Measurements from ENCODE around the gene FRAT1.
"Not testable (repeated sequence)": the region's sequence is repeated elsewhere in the genome, so short reads cannot be mapped to it uniquely, and the experiment has no call there.

Gene FRAT1

DNA sequence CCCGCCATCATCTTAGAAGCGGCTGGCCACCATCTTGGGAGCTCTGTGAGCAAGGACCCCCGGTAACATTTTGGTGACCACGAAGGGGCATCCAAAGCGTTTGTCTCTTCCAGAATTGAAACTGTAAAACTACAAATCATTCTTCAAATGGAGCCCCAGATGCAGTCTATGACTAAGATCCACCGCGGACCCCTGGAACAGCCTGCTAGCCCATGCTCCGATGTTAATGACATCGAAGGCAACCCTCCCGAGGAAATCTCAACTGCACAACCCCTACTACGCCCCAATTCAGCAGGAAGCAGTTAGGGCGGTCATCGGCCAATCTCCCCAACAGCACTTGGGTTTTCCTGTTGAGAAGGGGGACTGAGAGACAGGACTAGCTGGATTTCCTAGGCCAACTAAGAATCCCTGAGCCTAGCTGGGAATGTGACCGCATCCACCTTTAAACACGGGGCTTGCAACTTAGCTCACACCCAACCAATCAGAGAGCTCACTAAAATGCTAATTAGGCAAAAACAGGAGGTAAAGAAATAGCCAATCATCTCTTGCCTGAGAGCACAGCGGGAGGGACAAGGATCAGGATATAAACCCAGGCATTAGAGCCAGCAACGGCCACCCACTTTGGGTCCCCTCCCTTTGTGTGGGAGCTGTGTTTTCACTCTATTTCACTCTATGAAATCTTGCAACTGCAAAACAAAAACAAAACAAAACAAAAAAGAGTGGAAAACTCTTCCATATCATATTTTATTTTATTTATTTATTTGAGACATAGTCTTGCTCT is 28.3 kb upstream of the FRAT1 start:
- POLR2A ChIA-PET = interaction anchor here (2.1 to 2.3 kb wide), 2 partner anchors 9 to 110 kb away, joined by 8 to 10 read pairs; partner anchors contain the start of gene RRP12
- CTCF ChIA-PET = interaction anchor here (0.9 to 3.6 kb wide), 2 partner anchors 12 to 94 kb away, joined by 3 to 18 read pairs; no protein-coding TSS in a partner anchor
- H3K4me3 ChIP-seq (ENCODE audit: low read depth, low read length); H3K9me3 ChIP-seq (ENCODE audit: control insufficient read depth, insufficient read depth, low read depth, low read length); H3K4me1 ChIP-seq (ENCODE audit: control insufficient read depth, insufficient read depth, low read length); H3K27ac ChIP-seq (ENCODE audit: extremely low read depth, low read depth, low read length): not testable (repeated sequence)
- peaks cover 0 to 11% of the 10 kb centered on the region in 2 experiments; a peak in 1 of 3 replicates for H3K36me3 ChIP-seq (ENCODE audit: control insufficient read depth in 2 of 2, insufficient read depth in 1 of 2, low read length in 2 of 2)
- TF ChIP-seq SP2 (tag by site-specific recombination; IDR thresholded peaks at IDR 0.05) = peak; percentile 39

DNA sequence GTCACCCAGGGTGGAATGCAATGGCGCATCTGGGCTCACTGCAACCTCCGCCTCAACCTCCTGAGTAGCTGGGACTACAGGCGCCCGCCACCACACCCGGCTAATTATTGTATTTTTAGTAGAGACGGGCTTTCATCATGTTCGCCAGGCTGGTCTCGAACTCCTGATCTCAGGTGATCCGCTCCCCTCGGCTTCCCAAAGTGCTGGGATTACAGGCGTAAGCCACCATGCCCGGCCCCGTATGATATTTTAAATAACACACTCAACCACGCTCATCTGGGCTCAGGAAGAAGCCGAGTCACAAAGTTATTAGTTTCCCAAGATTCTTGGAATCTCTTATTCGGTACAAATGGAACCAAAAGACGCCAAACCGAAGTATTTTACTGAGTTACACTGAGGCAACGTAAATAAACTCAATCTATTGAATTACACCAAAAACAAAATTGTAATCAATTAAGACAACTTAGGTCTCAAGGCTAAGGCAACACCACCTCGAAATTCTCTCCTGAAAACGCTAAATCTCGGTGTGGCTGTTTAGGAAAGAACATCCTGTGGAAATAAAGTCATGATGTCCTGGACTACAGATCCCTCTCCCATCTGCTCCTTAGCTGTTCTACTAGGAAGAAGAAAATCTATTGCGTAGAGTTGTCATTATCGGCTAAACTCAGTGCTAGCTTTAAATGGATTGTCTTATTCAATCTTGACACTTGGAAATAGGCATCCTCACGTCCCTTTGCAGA is 27.5 kb upstream of the FRAT1 start:
- peak overlapping the region; percentile 86 for H3K27ac ChIP-seq (ENCODE audit: extremely low read depth, low read depth, low read length)
- ChIA-PET CTCF (interaction anchor here (0.6 to 3.6 kb wide), 4 partner anchors 13 to 945 kb away, joined by 3 to 18 read pairs (median 4); no protein-coding TSS in a partner anchor), POLR2A (interaction anchor here (0.6 to 2.3 kb wide), 10 partner anchors 10 to 136 kb away, joined by 3 to 18 read pairs (median 4); partner anchors contain the start of genes FRAT1, FRAT2 and RRP12)
- H3K36me3 ChIP-seq (ENCODE audit: control insufficient read depth in 2 of 2, insufficient read depth in 1 of 2, low read length in 2 of 2) = peaks cover 0 to 7% of the 10 kb centered on the region in 2 experiments; a peak in 1 of 3 replicates
- peak overlapping the region; percentile 62 for H3K4me3 ChIP-seq (ENCODE audit: low read depth, low read length)
- H3K9me3 ChIP-seq (ENCODE audit: control insufficient read depth, insufficient read depth, low read depth, low read length) = no peaks in the 10 kb centered on the region
- no peak for TF ChIP-seq FEZF1 (tag by site-specific recombination; IDR thresholded peaks at IDR 0.05)
- TF ChIP-seq ZNF302 (tag by site-specific recombination; IDR thresholded peaks at IDR 0.05; ENCODE audit: low read depth) = no peak
- peak; percentile 22; the same call in 1 of the 2 replicates for TF ChIP-seq ZNF558 (tag by site-specific recombination; IDR thresholded peaks at IDR 0.05)
- no peak for TF ChIP-seq ZNF18 (tag by site-specific recombination; IDR thresholded peaks at IDR 0.05)
- no peak for TF ChIP-seq ZBTB6 (tag by site-specific recombination; IDR thresholded peaks at IDR 0.05)
- no peaks in the 10 kb centered on the region for H3K4me1 ChIP-seq (ENCODE audit: control insufficient read depth, insufficient read depth, low read length)

- POLR2A ChIA-PET = interaction anchor here (0.6 to 2.3 kb wide), 10 partner anchors 10 to 136 kb away, joined by 3 to 18 read pairs (median 4); partner anchors contain the start of genes FRAT1, FRAT2 and RRP12
- Histone ChIP-seq H3K36me3 (ENCODE audit: control insufficient read depth in 2 of 2, insufficient read depth in 1 of 2, low read length in 2 of 2) (peaks cover 0 to 4% of the 10 kb centered on the region in 2 experiments; a peak in 1 of 3 replicates), H3K4me1 (ENCODE audit: control insufficient read depth, insufficient read depth, low read length) (no peaks in the 10 kb centered on the region), H3K4me3 (ENCODE audit: low read depth, low read length) (peak within 1 kb of the TSS; percentile 62), H3K27ac (ENCODE audit: extremely low read depth, low read depth, low read length) (peak within 1 kb of the TSS; percentile 86), H3K9me3 (ENCODE audit: control insufficient read depth, insufficient read depth, low read depth, low read length) (no peaks in the 10 kb centered on the region)
- CTCF ChIA-PET = interaction anchor here (0.6 to 3.6 kb wide), 3 partner anchors 14 to 945 kb away, joined by 3 to 18 read pairs (median 6); no protein-coding TSS in a partner anchor
- peak; percentile 94 for TF ChIP-seq EGR2 (tag by site-specific recombination; IDR thresholded peaks at IDR 0.05; ENCODE audit: low read depth)
- peak; percentile 65 for TF ChIP-seq KLF1 (tag by site-specific recombination; IDR thresholded peaks at IDR 0.05)
- peak; percentile 57; the same call in 1 of the 2 replicates for TF ChIP-seq YY2 (tag by site-specific recombination; IDR thresholded peaks at IDR 0.05)
- TF ChIP-seq AEBP2 (tag by site-specific recombination; IDR thresholded peaks at IDR 0.05; ENCODE audit: borderline replicate concordance) = peak; percentile 11; the same call in 1 of the 2 replicates
- TF ChIP-seq, protein P1, sequence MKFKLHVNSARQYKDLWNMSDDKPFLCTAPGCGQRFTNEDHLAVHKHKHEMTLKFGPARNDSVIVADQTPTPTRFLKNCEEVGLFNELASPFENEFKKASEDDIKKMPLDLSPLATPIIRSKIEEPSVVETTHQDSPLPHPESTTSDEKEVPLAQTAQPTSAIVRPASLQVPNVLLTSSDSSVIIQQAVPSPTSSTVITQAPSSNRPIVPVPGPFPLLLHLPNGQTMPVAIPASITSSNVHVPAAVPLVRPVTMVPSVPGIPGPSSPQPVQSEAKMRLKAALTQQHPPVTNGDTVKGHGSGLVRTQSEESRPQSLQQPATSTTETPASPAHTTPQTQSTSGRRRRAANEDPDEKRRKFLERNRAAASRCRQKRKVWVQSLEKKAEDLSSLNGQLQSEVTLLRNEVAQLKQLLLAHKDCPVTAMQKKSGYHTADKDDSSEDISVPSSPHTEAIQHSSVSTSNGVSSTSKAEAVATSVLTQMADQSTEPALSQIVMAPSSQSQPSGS (tag by site-specific recombination; IDR thresholded peaks at IDR 0.05; ENCODE audit: low read depth) = peak; percentile 26; the same call in 1 of the 2 replicates
- TF ChIP-seq ZNF18 (tag by site-specific recombination; IDR thresholded peaks at IDR 0.05) = peak; percentile 82
- TF ChIP-seq ZNF596 (tag by site-specific recombination; IDR thresholded peaks at IDR 0.05) = no peak
- TF ChIP-seq ZNF660 (tag by site-specific recombination; IDR thresholded peaks at IDR 0.05) = peak; percentile 90
- TF ChIP-seq, protein P2, sequence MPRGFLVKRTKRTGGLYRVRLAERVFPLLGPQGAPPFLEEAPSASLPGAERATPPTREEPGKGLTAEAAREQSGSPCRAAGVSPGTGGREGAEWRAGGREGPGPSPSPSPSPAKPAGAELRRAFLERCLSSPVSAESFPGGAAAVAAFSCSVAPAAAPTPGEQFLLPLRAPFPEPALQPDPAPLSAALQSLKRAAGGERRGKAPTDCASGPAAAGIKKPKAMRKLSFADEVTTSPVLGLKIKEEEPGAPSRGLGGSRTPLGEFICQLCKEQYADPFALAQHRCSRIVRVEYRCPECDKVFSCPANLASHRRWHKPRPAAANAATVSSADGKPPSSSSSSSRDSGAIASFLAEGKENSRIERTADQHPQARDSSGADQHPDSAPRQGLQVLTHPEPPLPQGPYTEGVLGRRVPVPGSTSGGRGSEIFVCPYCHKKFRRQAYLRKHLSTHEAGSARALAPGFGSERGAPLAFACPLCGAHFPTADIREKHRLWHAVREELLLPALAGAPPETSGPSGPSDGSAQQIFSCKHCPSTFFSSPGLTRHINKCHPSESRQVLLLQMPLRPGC (tag by site-specific recombination; IDR thresholded peaks at IDR 0.05) = peak; percentile 83; the same call in 1 of the 2 replicates
- peak; percentile 95 for TF ChIP-seq ZNF600 (tag by site-specific recombination; IDR thresholded peaks at IDR 0.05)
- peak; percentile 95 for TF ChIP-seq ZNF561 (tag by site-specific recombination; IDR thresholded peaks at IDR 0.05; ENCODE audit: borderline replicate concordance)
Observed at GRCh38 chr10:97292097-97292861, 26.8 kb upstream of the FRAT1 start, which contains the start of gene ARHGAP19. Gene ARHGAP19, minus strand, starts transcription at chr10:97292637. Its CDS starts 10 bp downstream, at chr10:97292627.
